ENCODE results near the gene NHLRC4.
A peak's percentile ranks its signal among the peaks of the same experiment; 100 is the strongest.

NHLRC4 gene

DNA sequence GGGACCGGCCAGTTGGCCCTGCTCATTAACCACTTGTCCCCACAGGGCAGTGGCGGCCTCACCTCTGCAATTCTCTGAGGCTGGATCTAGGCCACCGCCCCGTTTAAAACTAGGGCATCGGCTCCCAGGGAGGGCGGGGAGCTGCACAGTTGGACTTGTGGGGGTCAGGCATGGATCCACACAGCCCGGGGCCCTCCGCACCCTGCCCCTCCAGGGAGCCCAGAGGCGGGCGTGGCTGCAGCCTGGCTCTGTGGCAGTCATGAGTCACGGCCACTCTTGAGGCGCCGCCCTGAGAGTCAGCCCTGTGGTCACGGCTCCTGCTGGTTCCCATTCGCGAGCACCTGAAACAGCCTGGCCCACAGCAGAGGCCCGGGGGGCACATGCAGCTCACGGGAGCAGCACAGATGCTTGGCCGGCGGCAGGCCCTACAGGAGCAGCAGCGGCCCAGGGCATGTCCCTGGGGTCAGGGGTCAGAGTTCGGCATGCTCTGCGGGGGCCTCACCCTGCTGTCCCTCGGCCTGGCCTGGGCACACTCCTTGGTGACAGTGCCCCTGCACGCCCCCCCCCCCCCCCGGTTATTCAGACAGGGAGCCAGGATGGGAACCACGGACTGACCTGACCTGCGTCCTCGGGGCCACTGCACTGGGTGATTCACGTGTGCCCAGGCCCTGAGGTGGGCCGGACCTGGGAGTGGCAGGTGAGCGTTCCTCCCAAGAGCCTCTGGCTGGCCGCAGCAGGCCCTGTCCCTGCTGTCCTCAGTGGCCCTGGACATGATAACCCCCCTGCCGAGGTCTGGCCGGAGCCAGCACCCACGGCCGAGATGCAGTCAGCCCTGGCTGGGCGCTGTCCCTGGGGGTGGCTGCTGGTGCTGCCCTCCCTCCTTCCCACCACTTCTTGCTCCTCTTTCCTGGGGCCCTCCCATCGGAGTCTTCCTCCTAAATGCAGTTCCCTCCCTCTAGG lies 31.1 kb upstream of the NHLRC4 start:
- TF ChIP-seq ZFP30 (CRISPR knock-in tag; IDR thresholded peaks at IDR 0.05) = no peak
- no peak for TF ChIP-seq ESRRG (CRISPR knock-in tag; IDR thresholded peaks at IDR 0.05)
- no peak for TF ChIP-seq CREB5 (CRISPR knock-in tag; IDR thresholded peaks at IDR 0.05; ENCODE audit: low read depth)
- TF ChIP-seq ZNF70 (CRISPR knock-in tag; IDR thresholded peaks at IDR 0.05) = no peak
- TF ChIP-seq ZC3H10 (CRISPR knock-in tag; IDR thresholded peaks at IDR 0.05) = no peak
- TF ChIP-seq, protein P1, sequence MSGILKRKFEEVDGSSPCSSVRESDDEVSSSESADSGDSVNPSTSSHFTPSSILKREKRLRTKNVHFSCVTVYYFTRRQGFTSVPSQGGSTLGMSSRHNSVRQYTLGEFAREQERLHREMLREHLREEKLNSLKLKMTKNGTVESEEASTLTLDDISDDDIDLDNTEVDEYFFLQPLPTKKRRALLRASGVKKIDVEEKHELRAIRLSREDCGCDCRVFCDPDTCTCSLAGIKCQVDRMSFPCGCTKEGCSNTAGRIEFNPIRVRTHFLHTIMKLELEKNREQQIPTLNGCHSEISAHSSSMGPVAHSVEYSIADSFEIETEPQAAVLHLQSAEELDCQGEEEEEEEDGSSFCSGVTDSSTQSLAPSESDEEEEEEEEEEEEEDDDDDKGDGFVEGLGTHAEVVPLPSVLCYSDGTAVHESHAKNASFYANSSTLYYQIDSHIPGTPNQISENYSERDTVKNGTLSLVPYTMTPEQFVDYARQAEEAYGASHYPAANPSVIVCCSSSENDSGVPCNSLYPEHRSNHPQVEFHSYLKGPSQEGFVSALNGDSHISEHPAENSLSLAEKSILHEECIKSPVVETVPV (CRISPR knock-in tag; IDR thresholded peaks at IDR 0.05) = no peak
- peak; percentile 17; the same call in 2 of the 3 replicates for ATAC-seq

- TF ChIP-seq, protein P1 (CRISPR knock-in tag; IDR thresholded peaks at IDR 0.05) = no peak
- TF ChIP-seq ZFP30 (CRISPR knock-in tag; IDR thresholded peaks at IDR 0.05) (no peak), ESRRG (CRISPR knock-in tag; IDR thresholded peaks at IDR 0.05) (no peak), TOX (CRISPR knock-in tag; IDR thresholded peaks at IDR 0.05; ENCODE audit: borderline replicate concordance) (no peak)
Measured at GRCh38 chr16:536746-537145, 30.1 kb upstream of the NHLRC4 start.

GRCh38 chr16:537415-538335 lies 29.1 kb upstream of the NHLRC4 start:
- TF ChIP-seq ARNTL (CRISPR knock-in tag; IDR thresholded peaks at IDR 0.05; ENCODE audit: borderline replicate concordance, low read depth) = no peak
- TF ChIP-seq OSR1 (CRISPR knock-in tag; IDR thresholded peaks at IDR 0.05) = no peak
- TF ChIP-seq RARB (CRISPR knock-in tag; IDR thresholded peaks at IDR 0.05) = no peak
- no peak for TF ChIP-seq ISL1 (CRISPR knock-in tag; IDR thresholded peaks at IDR 0.05)
- ATAC-seq = no peak

More at GRCh38 chr16:536746-537145, 30.1 kb upstream of the NHLRC4 start:
- no peak for ATAC-seq

DNA sequence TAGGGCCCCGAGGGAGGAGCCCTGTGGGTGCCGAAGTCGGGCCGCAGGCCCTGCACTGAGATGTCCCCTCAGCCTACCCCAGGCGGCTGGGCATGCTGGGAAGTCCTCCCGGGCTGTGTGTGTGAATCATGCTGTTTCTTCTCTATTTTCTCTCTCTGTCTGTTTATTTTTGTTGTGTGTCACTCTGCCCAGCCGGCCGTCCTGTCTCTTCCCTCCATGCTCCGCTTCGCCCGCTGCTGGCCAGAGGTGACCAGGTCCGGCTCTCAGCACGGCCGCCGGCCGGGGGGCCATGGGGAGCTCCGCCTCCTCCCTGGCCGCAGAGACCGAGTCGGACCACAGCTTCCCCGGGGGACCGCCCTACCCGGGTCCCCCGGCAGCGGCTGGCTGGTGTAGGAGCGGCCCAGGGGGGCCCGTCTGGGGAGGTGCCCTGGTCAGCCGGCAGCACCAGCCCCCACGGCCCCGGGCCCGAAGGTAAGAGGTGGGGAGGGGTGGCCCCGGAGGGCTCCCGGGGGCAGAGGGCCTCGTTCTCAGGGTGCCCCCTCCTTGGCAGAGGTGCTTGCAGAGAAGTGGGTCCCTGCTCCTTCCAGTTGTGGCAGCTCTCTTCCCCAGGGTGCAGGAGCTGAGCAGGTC lies 26.8 kb upstream of the NHLRC4 start:
- no peak for ATAC-seq
- TF ChIP-seq ZFP3 (CRISPR knock-in tag; IDR thresholded peaks at IDR 0.05) = no peak
- TF ChIP-seq CSDC2 (CRISPR knock-in tag; IDR thresholded peaks at IDR 0.05) = no peak
- TF ChIP-seq, protein P1 (CRISPR knock-in tag; IDR thresholded peaks at IDR 0.05) = no peak
- no peak for TF ChIP-seq ZNF565 (CRISPR knock-in tag; conservative IDR thresholded peaks at IDR 0.05; ENCODE audit: low read depth)

DNA sequence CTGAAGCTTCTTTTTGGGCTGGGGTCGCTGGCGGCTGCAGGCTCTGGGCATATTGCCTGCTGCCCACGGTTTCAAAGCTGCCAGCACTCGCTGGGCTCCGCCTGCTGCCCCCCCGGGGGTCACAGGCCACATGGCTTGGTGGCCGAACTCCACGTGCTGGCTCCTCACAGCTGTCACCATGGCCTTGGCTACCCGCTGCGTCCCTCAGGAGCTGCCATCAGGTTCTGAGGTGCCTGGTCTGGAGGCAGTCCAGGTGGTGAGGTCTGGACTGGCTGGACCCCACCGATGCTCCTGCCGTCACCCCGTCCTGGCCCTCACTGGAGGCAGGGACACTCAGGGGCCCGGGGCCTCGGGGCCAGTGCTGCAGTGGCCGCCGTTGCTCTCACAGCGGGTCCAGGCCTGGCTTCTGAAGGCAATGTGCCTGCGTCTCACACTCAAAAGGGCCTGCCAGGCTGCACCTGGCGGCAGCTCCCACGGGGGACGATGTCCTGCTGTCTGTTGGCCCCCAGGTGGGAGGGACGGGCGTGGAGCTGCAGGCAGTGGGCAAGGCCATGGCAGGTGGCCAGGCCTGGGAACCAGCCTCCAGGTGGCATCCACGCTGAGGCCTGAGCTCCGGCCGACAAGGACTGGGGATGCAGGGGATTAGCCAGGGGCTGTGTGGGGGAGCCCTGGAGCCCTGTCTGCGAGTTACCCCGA lies 26.0 kb upstream of the NHLRC4 start:
- ATAC-seq = no peak
- no peak for TF ChIP-seq TSHZ2 (CRISPR knock-in tag; IDR thresholded peaks at IDR 0.05)
- TF ChIP-seq GLIS3 (CRISPR knock-in tag; IDR thresholded peaks at IDR 0.05) = no peak
- TF ChIP-seq, protein P2, sequence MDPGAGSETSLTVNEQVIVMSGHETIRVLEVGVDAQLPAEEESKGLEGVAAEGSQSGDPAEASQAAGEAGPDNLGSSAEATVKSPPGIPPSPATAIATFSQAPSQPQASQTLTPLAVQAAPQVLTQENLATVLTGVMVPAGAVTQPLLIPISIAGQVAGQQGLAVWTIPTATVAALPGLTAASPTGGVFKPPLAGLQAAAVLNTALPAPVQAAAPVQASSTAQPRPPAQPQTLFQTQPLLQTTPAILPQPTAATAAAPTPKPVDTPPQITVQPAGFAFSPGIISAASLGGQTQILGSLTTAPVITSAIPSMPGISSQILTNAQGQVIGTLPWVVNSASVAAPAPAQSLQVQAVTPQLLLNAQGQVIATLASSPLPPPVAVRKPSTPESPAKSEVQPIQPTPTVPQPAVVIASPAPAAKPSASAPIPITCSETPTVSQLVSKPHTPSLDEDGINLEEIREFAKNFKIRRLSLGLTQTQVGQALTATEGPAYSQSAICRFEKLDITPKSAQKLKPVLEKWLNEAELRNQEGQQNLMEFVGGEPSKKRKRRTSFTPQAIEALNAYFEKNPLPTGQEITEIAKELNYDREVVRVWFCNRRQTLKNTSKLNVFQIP (CRISPR knock-in tag; IDR thresholded peaks at IDR 0.05; ENCODE audit: borderline replicate concordance, low read depth) = no peak
- TF ChIP-seq TOX (CRISPR knock-in tag; IDR thresholded peaks at IDR 0.05; ENCODE audit: borderline replicate concordance) = no peak
- no peak for TF ChIP-seq ZC3H10 (CRISPR knock-in tag; IDR thresholded peaks at IDR 0.05)
- TF ChIP-seq PPARA (CRISPR knock-in tag; IDR thresholded peaks at IDR 0.05; ENCODE audit: borderline replicate concordance) = no peak
- TF ChIP-seq BACH2 (CRISPR knock-in tag; IDR thresholded peaks at IDR 0.05; ENCODE audit: borderline replicate concordance) = no peak

Data from SK-N-SH treated with all-trans-retinoic acid at 6 μM for 48 hours (cell line).